ENCODE data around the gene FAM83D.

Gene FAM83D

GRCh38 chr20:38926142-38926933, at the start of gene FAM83D:
Gene FAM83D (plus strand): TSS chr20:38926417. CDS start chr20:38926443, 26 bp downstream.
- POLR2A ChIA-PET = interaction anchor here (0.7 to 1.2 kb wide), 5 partner anchors 10 to 500 kb away, joined by 3 to 7 read pairs (median 6); partner anchors contain the start of gene DHX35
- TF ChIP-seq CTCF (IDR thresholded peaks at IDR 0.05; ENCODE audit: control extremely low read depth, extremely low read depth, low read depth, missing control alignments) = no peak
- peak; percentile 100 for DNase-seq (ENCODE audit: extremely low spot score)
- CTCF ChIA-PET = interaction anchor here (0.6 to 14.7 kb wide), 42 partner anchors 9 to 155 kb away, joined by 3 to 212 read pairs (median 4); partner anchors contain the start of gene DHX35

GRCh38 chr20:38877483-38877882, 48.7 kb upstream of the FAM83D start:
- ChIA-PET POLR2A (no interaction called here), CTCF (interaction anchor here (4.1 to 11.7 kb wide), 3 partner anchors 13 to 18 kb away, joined by 34 to 122 read pairs (median 112); no protein-coding TSS in a partner anchor)
- no peak for DNase-seq (ENCODE audit: extremely low spot score)
- TF ChIP-seq CTCF (IDR thresholded peaks at IDR 0.05; ENCODE audit: control extremely low read depth, extremely low read depth, low read depth, missing control alignments) = no peak

- no peak for DNase-seq (ENCODE audit: extremely low spot score)
- no peak for TF ChIP-seq CTCF (IDR thresholded peaks at IDR 0.05; ENCODE audit: control extremely low read depth, extremely low read depth, low read depth, missing control alignments)
- POLR2A ChIA-PET = interaction anchor here (0.7 to 2.1 kb wide), 2 partner anchors 11 to 13 kb away, joined by 4 to 6 read pairs; no protein-coding TSS in a partner anchor
- CTCF ChIA-PET = interaction anchor here (1.1 to 11.7 kb wide), 8 partner anchors 12 to 168 kb away, joined by 3 to 122 read pairs (median 5); no protein-coding TSS in a partner anchor
These were observed 47.4 kb upstream of the FAM83D start for GRCh38 chr20:38878866-38879265.

GRCh38 chr20:38880952-38881735, 45.1 kb upstream of the FAM83D start:
- CTCF ChIA-PET = interaction anchor here (0.8 to 11.7 kb wide), 6 partner anchors 10 to 73 kb away, joined by 3 to 122 read pairs (median 7); no protein-coding TSS in a partner anchor
- no peak for TF ChIP-seq CTCF (IDR thresholded peaks at IDR 0.05; ENCODE audit: control extremely low read depth, extremely low read depth, low read depth, missing control alignments)
- POLR2A ChIA-PET = no interaction called here
- no peak for DNase-seq (ENCODE audit: extremely low spot score)

GRCh38 chr20:38881806-38882440, 44.3 kb upstream of the FAM83D start:
- POLR2A ChIA-PET = interaction anchor here (1.5 kb wide), 1 partner anchor 11 kb away, joined by 5 read pairs; no protein-coding TSS in a partner anchor
- TF ChIP-seq CTCF (IDR thresholded peaks at IDR 0.05; ENCODE audit: control extremely low read depth, extremely low read depth, low read depth, missing control alignments) = no peak
- CTCF ChIA-PET = interaction anchor here (0.8 to 11.7 kb wide), 6 partner anchors 9 to 447 kb away, joined by 3 to 122 read pairs (median 4); partner anchors contain the start of genes PPP1R16B and SNHG17
- DNase-seq (ENCODE audit: extremely low spot score) = no peak

All from GM10248 (cell line).